Pulmonary artery endothelial cell (primary cell): ENCODE measurements around the gene RPL32. TPM values are rescaled to one million over a fixed set of nuclear protein-coding genes. Genes with fewer than 3 reads are reported as not detected.

Experiments
- total RNA-seq: library from RNA; depleted of rRNA; stranded (reverse); fragments of >200 nt; gene quantifications from 2 replicates; pipeline ENCODE4 v1.2.3, GENCODE V29; 2014

Gene RPL32
- total RNA-seq, 1 donor from 2014 or later = 2,642 TPM

Other genes with a start within 250 kb of the RPL32 start
- 89.0 and 112 TPM in 2 replicates for gene RAF1, start 177.4 kb downstream of the RPL32 start, total RNA-seq
- not detected in 2 replicates for gene TMEM40, start 82.3 kb downstream of the RPL32 start, total RNA-seq
- gene CAND2, start 44.9 kb downstream of the RPL32 start, total RNA-seq = 3.3 and 4.7 TPM in 2 replicates
- 8.9 and 9.1 TPM in 2 replicates for gene IQSEC1, start 231.9 kb upstream of the RPL32 start, total RNA-seq